Smooth muscle cell (in vitro differentiated cells): ENCODE measurements around the gene LMOD2. TPM values are rescaled to one million over a fixed set of nuclear protein-coding genes. Genes with fewer than 3 reads are reported as not detected.

Experiments
- DNase-seq: peaks from one replicate; lab custom pipeline; 2025; ENCODE audit not compliant: unreplicated experiment; lab: John Stamatoyannopoulos, UW
- H2AFZ ChIP-seq: fragments of 200-600 bp; sonication (generic); 2 replicates; pipeline ENCODE4 v1.6.0; 2016; ENCODE audit warnings: antibody characterized with exemption, low read depth, mild to moderate bottlenecking
- H3F3A ChIP-seq: fragments of 200-600 bp; sonication (generic); 2 replicates; pipeline ENCODE4 v1.6.0; 2017; ENCODE audit warnings: antibody characterized with exemption, low read depth
- H3K27ac ChIP-seq: fragments of 200-600 bp; sonication (generic); 2 replicates; pipeline ENCODE4 v1.5.1; 2016; ENCODE audit warnings: low read depth, mild to moderate bottlenecking
- H3K27me3 ChIP-seq: fragments of 200-600 bp; sonication (generic); 2 replicates; pipeline ENCODE4 v1.6.1; 2016; ENCODE audit warnings: low read depth, mild to moderate bottlenecking
- H3K36me3 ChIP-seq: fragments of 200-600 bp; sonication (generic); 2 replicates; pipeline ENCODE4 v1.5.1; 2016; ENCODE audit warnings: low read depth
- H3K4me1 ChIP-seq: fragments of 200-600 bp; sonication (generic); 2 replicates; pipeline ENCODE4 v1.5.1; 2016; ENCODE audit warnings: low read depth
- H3K4me2 ChIP-seq: fragments of 200-600 bp; sonication (generic); 2 replicates; pipeline ENCODE4 v1.6.0; 2016; ENCODE audit warnings: mild to moderate bottlenecking
- H3K4me3 ChIP-seq: fragments of 200-600 bp; sonication (generic); 2 replicates; pipeline ENCODE4 v1.5.1; 2016; ENCODE audit warnings: mild to moderate bottlenecking
- H3K79me2 ChIP-seq: fragments of 200-600 bp; sonication (generic); 2 replicates; pipeline ENCODE4 v1.6.0; 2016; ENCODE audit warnings: low read depth, mild to moderate bottlenecking
- H3K9ac ChIP-seq: fragments of 200-600 bp; sonication (generic); 2 replicates; pipeline ENCODE4 v1.6.0; 2016; ENCODE audit warnings: low read depth
- H3K9me3 ChIP-seq: fragments of 200-600 bp; sonication (generic); replicated peaks from 2 replicates; pipeline ENCODE4 v1.5.1; 2016; ENCODE audit warnings: low read depth
- H4K20me1 ChIP-seq: fragments of 200-600 bp; sonication (generic); 2 replicates; pipeline ENCODE4 v1.6.0; 2016; ENCODE audit warnings: low read depth
- CTCF ChIP-seq: fragments of 200-600 bp; sonication (generic); IDR thresholded peaks from 2 replicates; pipeline ENCODE4 v1.5.1; 2017; ENCODE audit warnings: borderline replicate concordance, mild to moderate bottlenecking, antibody characterized with exemption; ENCODE audit not compliant: insufficient read depth, poor library complexity, severe bottlenecking
- WGBS: methylation state at CpG from one replicate; pipeline ENCODE4 v1.1.7; 2016; ENCODE audit warnings: low lambda C conversion rate; 5-methylcytosine and 5-hydroxymethylcytosine counted together
- polyA plus RNA-seq: library from polyadenylated mRNA; unstranded; fragments of >200 nt; fragmentation: Nextera tagmentation; extraction: Ambion mirVana; gene quantifications from 2 replicates; pipeline ENCODE4 v1.2.1, GENCODE V29; 2016
- total RNA-seq: library from RNA; depleted of rRNA; stranded (reverse); fragments of >200 nt; gene quantifications from 2 replicates; pipeline ENCODE4 v1.2.3, GENCODE V29; 2014

LMOD2 gene
- total and polyA plus RNA-seq, 2 experiments from 2014 or later, result 0.10 TPM; not detected in 1

GRCh38 chr7:123710683-123711082 lies 55.0 kb downstream of the LMOD2 start:
- Histone ChIP-seq H2AFZ (no peak overlapping the region), H3K4me2 (no peak overlapping the region), H3K9ac (no peak overlapping the region), H4K20me1 (peaks cover 84% of the 10 kb centered on the region), H3K27me3 (no peaks in the 10 kb centered on the region), H3K27ac (no peak overlapping the region), H3K9me3 (no peaks in the 10 kb centered on the region), H3K79me2 (peaks cover 60% of the 10 kb centered on the region), H3K4me1 (peaks cover 21% of the 10 kb centered on the region), H3K4me3 (no peak overlapping the region), H3F3A (no peaks in the 10 kb centered on the region), H3K36me3 (peaks cover 17% of the 10 kb centered on the region)
- no peak for TF ChIP-seq CTCF
- WGBS, result 64% methylated on average over 2 of the region's 2 CpGs
- DNase-seq, result no peak

- no peak overlapping the region for H2AFZ ChIP-seq
- H3K9me3 ChIP-seq, result no peaks in the 10 kb centered on the region
- DNase-seq, result no peak
- peaks cover 9% of the 10 kb centered on the region for H3K36me3 ChIP-seq
- H3K4me3 ChIP-seq, result no peak overlapping the region
- no peak overlapping the region for H3K9ac ChIP-seq
- H4K20me1 ChIP-seq, result peaks cover 91% of the 10 kb centered on the region
- TF ChIP-seq CTCF, result no peak
- H3K27me3 ChIP-seq, result no peaks in the 10 kb centered on the region
- peaks cover 70% of the 10 kb centered on the region for H3K79me2 ChIP-seq
- no peak overlapping the region for H3K27ac ChIP-seq
- no peaks in the 10 kb centered on the region for H3F3A ChIP-seq
- no peak overlapping the region for H3K4me2 ChIP-seq
- H3K4me1 ChIP-seq, result peaks cover 21% of the 10 kb centered on the region
Observed at GRCh38 chr7:123711832-123712293, 56.2 kb downstream of the LMOD2 start.

GRCh38 chr7:123712619-123713018 lies 57.0 kb downstream of the LMOD2 start:
- peaks cover 21% of the 10 kb centered on the region for H3K4me1 ChIP-seq
- H3K27ac ChIP-seq, result no peak overlapping the region
- peaks cover 9% of the 10 kb centered on the region for H3K36me3 ChIP-seq
- peaks cover 77% of the 10 kb centered on the region for H3K79me2 ChIP-seq
- WGBS, result 88% methylated on average over 1 of the region's 1 CpG
- TF ChIP-seq CTCF, result no peak
- H3K9me3 ChIP-seq, result no peaks in the 10 kb centered on the region
- H4K20me1 ChIP-seq, result peaks cover 99% of the 10 kb centered on the region
- H3K9ac ChIP-seq, result no peak overlapping the region
- no peaks in the 10 kb centered on the region for H3F3A ChIP-seq
- H3K27me3 ChIP-seq, result no peaks in the 10 kb centered on the region
- no peak overlapping the region for H3K4me3 ChIP-seq
- DNase-seq, result no peak
- H3K4me2 ChIP-seq, result peak overlapping the region; percentile 44
- H2AFZ ChIP-seq, result no peak overlapping the region

Other genes with a start within 250 kb of the LMOD2 start
- gene IQUB, start 121.3 kb upstream of the LMOD2 start, total RNA-seq, result 2.1 and 2.4 TPM in 2 replicates
- 0.58 and 0.83 TPM in 2 replicates for gene IQUB, start 121.3 kb upstream of the LMOD2 start, polyA plus RNA-seq
- gene NDUFA5, start 98.0 kb upstream of the LMOD2 start, total RNA-seq, result 75.5 and 94.9 TPM in 2 replicates
- 94.0 and 108 TPM in 2 replicates for gene NDUFA5, start 98.0 kb upstream of the LMOD2 start, polyA plus RNA-seq
- not detected in 2 replicates for gene ASB15, start 54.0 kb upstream of the LMOD2 start, total RNA-seq
- 0.07 and 0.20 TPM in 2 replicates for gene ASB15, start 54.0 kb upstream of the LMOD2 start, polyA plus RNA-seq
- gene WASL, start 93.1 kb downstream of the LMOD2 start, total RNA-seq, result 32.0 and 35.3 TPM in 2 replicates
- 22.7 and 25.7 TPM in 2 replicates for gene WASL, start 93.1 kb downstream of the LMOD2 start, polyA plus RNA-seq
- gene HYAL4, start 189.3 kb downstream of the LMOD2 start, total RNA-seq, result not detected in 2 replicates
- gene HYAL4, start 189.3 kb downstream of the LMOD2 start, polyA plus RNA-seq, result not detected in 2 replicates